Subcutaneous adipose tissue (tissue), 4 donors: ENCODE data around the gene PARK7. TPM values are rescaled to one million over a fixed set of nuclear protein-coding genes. Genes with fewer than 3 reads are reported as not detected.

Source experiments
- total RNA-seq, 4 donors: library from RNA; depleted of rRNA; stranded (reverse); fragments of >200 nt; gene quantifications; one replicate each; pipeline ENCODE4 v1.1.0, GENCODE V29; 2016
- TF ChIP-seq, protein P1 (sequence below): fragments of 450-650 bp; IDR thresholded peaks from one replicate; pipeline ENCODE4 v1.5.1; 2016; ENCODE audit warnings: low read depth, mild to moderate bottlenecking, control low read depth, antibody characterized with exemption, moderate library complexity

The PARK7 gene
- total RNA-seq, 4 donors from 2014 or later, result 195 to 251 (median 215) TPM

DNA sequence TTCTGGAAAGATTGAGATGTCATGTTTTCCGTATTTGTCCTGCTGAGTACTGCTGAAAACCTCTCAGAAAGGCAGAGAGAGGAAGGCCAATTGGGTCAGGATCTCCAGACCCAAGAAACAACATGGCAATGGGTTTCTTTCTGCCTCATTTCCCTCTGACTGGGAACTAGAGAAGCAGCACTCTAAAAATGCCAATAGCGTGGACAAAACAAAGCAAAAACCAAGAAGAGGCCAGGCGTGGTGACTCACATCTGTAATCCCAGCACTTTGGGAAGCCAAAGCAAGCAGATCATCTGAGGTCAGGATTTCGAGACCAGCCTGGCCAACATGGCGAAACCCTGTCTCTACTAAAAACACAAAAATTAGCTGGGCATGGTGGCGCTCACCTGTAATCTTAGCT, 39.2 kb upstream of the PARK7 start:
- TF ChIP-seq, protein P1, sequence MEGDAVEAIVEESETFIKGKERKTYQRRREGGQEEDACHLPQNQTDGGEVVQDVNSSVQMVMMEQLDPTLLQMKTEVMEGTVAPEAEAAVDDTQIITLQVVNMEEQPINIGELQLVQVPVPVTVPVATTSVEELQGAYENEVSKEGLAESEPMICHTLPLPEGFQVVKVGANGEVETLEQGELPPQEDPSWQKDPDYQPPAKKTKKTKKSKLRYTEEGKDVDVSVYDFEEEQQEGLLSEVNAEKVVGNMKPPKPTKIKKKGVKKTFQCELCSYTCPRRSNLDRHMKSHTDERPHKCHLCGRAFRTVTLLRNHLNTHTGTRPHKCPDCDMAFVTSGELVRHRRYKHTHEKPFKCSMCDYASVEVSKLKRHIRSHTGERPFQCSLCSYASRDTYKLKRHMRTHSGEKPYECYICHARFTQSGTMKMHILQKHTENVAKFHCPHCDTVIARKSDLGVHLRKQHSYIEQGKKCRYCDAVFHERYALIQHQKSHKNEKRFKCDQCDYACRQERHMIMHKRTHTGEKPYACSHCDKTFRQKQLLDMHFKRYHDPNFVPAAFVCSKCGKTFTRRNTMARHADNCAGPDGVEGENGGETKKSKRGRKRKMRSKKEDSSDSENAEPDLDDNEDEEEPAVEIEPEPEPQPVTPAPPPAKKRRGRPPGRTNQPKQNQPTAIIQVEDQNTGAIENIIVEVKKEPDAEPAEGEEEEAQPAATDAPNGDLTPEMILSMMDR, result no peak

DNA sequence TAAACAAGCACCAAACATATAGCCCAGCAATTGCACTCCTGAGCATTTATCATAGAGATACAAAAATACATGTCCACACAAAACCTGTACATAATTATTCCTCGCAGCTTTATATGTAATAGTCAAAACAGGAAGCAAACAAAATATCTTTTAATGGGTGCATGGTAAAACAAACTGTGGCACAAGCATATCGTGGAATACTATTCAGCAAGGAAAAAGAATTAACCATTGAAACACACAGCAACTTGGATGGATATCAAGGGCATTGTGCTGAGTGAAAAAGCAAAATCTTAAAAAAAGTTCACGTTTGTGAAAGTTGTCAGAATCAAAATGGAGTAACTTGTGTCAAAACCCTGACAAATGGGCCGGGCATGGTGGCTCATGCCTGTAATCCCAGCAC, 33.3 kb upstream of the PARK7 start:
- TF ChIP-seq, protein P1, result no peak

DNA sequence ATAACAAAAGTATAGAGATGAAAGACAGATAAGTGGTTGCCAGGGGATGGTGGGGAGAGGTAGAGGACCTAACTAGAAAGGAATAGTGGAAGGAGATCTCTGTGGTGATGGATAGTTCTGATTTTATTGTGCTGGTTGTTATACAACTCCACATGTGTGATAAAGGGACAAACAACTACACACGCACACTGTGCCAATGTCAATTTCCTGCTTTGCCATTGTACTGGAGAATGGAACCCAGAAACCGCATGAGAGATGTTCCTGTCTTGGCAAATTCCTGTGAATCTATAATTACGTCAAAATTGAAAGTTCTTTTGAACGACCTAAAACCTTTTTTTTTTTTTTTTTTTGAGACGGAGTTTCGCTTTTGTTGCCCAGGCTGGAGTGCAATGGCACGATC, 31.9 kb upstream of the PARK7 start:
- TF ChIP-seq, protein P1, result no peak

DNA sequence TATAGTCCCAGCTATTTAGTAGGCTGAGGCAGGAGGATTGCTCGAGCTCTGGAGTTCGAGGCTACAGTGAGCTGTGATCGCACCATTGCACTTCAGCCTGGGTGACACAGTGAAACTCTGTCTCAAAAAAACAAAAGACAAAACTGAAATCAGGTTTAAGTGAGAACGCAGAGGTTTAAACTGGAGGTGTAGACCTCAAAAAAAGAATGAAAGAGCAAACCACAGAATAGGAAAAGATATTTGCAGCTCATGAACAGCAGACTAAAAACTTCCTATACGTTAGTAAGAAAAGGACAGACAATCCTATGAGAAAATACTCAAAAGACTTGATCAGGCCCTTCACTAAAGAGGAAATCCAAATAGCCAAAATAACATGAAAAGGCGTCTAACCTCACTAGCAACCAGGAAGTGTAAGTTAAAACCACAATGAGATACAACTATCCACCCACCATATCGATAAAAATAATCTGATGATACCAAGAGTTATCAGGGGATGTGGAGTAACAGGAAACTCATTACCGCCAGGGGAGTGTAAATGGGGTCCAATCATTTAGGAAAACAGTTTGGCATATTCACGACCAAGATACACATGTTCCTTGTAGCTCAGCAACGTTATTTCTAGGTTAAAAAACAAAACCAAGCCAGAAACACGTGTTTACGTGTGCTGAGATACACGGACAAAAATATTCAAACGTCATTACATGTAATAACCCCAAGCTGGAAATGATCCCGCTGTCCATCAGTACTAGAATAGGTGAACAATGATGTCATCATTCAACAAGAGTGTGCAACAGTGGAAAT, 30.7 kb upstream of the PARK7 start:
- TF ChIP-seq, protein P1, result no peak

DNA sequence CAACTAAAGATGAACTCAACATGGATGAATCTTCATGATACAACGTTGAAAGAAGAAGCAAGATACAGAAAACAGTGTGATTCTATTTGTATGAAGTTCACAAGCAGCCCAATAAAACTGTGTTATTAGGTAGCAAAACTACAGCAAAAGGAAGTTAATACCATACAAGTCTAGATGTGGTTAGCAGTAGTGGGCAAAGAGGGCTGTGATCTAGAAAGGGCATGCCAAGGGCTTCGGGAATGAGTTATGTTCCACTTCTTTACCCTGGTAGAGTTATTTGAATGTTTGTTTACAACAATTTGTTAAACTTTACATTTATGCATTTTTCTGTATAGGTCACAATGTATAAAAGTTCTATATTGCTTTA, 30.1 kb upstream of the PARK7 start:
- TF ChIP-seq, protein P1, result no peak

DNA sequence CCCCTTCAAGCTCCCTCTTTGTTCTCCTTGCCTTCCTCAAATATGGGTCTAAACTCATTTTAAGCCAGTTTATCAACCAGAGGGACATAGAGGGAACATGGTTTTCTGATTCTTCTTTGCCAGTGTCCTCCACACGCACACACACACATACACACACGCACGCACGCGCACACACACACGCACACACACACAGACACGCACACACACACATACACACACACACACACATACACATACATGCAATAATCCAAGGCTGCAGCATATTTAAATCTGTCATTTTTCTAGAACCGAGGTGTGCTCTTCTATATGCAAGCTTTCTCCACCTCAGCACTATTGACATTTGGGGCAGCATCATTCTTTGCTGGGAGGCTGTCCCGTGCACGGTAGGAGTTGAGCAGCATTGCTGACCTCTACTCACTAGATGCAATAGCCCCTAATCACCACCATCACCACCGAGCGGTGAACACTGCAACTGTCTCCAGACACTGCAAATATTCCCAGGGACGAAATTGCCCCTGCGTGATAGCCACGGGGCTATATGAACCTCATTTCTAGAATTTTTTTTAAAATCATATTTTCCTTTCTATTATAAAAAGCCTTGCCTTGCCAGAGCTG, 28.9 kb upstream of the PARK7 start:
- TF ChIP-seq, protein P1, result no peak

DNA sequence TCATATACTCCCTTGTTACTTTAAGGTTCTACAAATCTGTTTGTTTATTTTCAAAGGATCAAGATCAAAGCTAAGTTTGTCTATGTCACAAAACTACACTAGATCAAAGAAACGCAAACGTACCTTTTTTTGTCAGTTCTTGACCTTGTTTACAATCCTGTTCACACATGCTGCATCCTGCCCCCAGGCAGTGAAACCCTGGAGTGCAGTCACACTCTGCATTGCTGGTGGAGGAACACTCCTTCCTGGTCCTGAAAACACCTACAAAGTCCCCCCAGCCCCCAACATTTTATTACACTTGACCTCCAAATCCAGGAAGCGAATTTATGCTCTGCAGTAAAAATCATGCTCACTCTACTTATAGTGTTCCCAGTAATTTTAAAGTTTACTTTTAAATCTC, 23.4 kb upstream of the PARK7 start:
- TF ChIP-seq, protein P1, result no peak
